HepG2 (cell line): ENCODE data around the gene THRAP3. TPM values are rescaled to one million over a fixed set of nuclear protein-coding genes. Genes with fewer than 3 reads are reported as not detected.

ENCODE experiments used
- BCL3 ChIP-seq: sonication (generic); formaldehyde crosslinking; IDR thresholded peaks from 2 replicates; pipeline ENCODE4 v1.5.1; 2020; ENCODE audit warnings: mild to moderate bottlenecking, missing genetic modification reagents, moderate library complexity
- CHD2 ChIP-seq: IDR thresholded peaks from 2 replicates; pipeline ENCODE4 v1.6.1; 2011; ENCODE audit warnings: low read depth, low read length, improper control_type of control experiment
- HDAC6 ChIP-seq: fragments of 200-600 bp; sonication (generic); IDR thresholded peaks from 2 replicates; pipeline ENCODE4 v1.7.0; 2017; ENCODE audit warnings: mild to moderate bottlenecking, antibody characterized with exemption, low read length, low read depth
- HMGA1 ChIP-seq: sonication (generic); formaldehyde crosslinking; conservative IDR thresholded peaks from 2 replicates; pipeline ENCODE4 v1.4.0; 2020; ENCODE audit warnings: missing genetic modification reagents
- IRF2 ChIP-seq: IDR thresholded peaks from 2 replicates; pipeline ENCODE4 v1.6.1; 2018; ENCODE audit warnings: missing genetic modification reagents, missing compliant biosample characterization
- JUND ChIP-seq: sonication (generic); formaldehyde crosslinking; IDR thresholded peaks from 2 replicates; pipeline ENCODE4 v1.8.0; 2022; ENCODE audit warnings: mild to moderate bottlenecking, missing genetic modification reagents
- NFAT5 ChIP-seq: sonication (generic); formaldehyde crosslinking; IDR thresholded peaks from 2 replicates; pipeline ENCODE4 v1.4.0; 2020; ENCODE audit warnings: missing genetic modification reagents
- RARA ChIP-seq: IDR thresholded peaks from 2 replicates; pipeline ENCODE4 v1.6.1; 2016; ENCODE audit warnings: missing genetic modification reagents, missing compliant biosample characterization
- ZBTB25 ChIP-seq: IDR thresholded peaks from 2 replicates; pipeline ENCODE4 v1.6.1; 2018; ENCODE audit warnings: missing genetic modification reagents
- ZNF20 ChIP-seq: sonication (generic); formaldehyde crosslinking; IDR thresholded peaks from 2 replicates; pipeline ENCODE4 v1.4.0; 2020; ENCODE audit warnings: mild to moderate bottlenecking, moderate library complexity, missing genetic modification reagents
- ZNF547 ChIP-seq: sonication (generic); formaldehyde crosslinking; IDR thresholded peaks from 2 replicates; pipeline ENCODE4 v1.5.1; 2020; ENCODE audit warnings: mild to moderate bottlenecking, missing genetic modification reagents
- ZNF691 ChIP-seq: sonication (generic); formaldehyde crosslinking; IDR thresholded peaks from 2 replicates; pipeline ENCODE4 v1.4.0; 2020; ENCODE audit warnings: missing genetic modification reagents, low read depth, mild to moderate bottlenecking, borderline replicate concordance
- ZNF7 ChIP-seq: IDR thresholded peaks from 2 replicates; pipeline ENCODE4 v1.6.1; 2016; ENCODE audit warnings: missing biosample characterization, missing genetic modification reagents
- ZNF746 ChIP-seq: sonication (generic); formaldehyde crosslinking; IDR thresholded peaks from 2 replicates; pipeline ENCODE4 v1.8.0; 2022; ENCODE audit warnings: mild to moderate bottlenecking, missing genetic modification reagents
- polyA plus RNA-seq, 8 experiments: library from polyadenylated mRNA; depleted of rRNA in 3 of 8; stranded (reverse) in 7 of 8; unstranded in 1 of 8; fragments of >200 nt; fragmentation: Illumina TruSeq in 4 of 8; extraction: Trizol in 4 of 8; gene quantifications; 2 replicates each; pipeline versions ENCODE4 v1.2.1 to v1.2.3, GENCODE V29; 2011 to 2016; ENCODE audit warnings: low read depth in 4 of 8, missing spikeins in 1 of 8, mixed read lengths in 1 of 8; ENCODE audit not compliant: insufficient read depth in 1 of 8
- total RNA-seq, 5 experiments: library from RNA; depleted of rRNA; stranded (reverse); fragments of >200 nt; fragmentation: Illumina TruSeq; extraction: Trizol; gene quantifications; 2 replicates each; pipeline ENCODE4 v1.2.3, GENCODE V29; 2016; ENCODE audit warnings: low read depth in 1 of 5
- TF ChIP-seq, protein P1 (sequence below): sonication (generic); formaldehyde crosslinking; IDR thresholded peaks from 2 replicates; pipeline ENCODE4 v1.4.0; 2020; ENCODE audit warnings: missing genetic modification reagents
- TF ChIP-seq, protein P2 (sequence below): sonication (generic); formaldehyde crosslinking; IDR thresholded peaks from 2 replicates; pipeline ENCODE4 v1.5.1; 2020; ENCODE audit warnings: missing genetic modification reagents, mild to moderate bottlenecking, borderline replicate concordance

THRAP3 gene
- total and polyA plus RNA-seq, 2 of the 13 experiments (the other 11 are each of a cell fraction or from before 2014, with no cell fraction given): 45.0 to 92.6 TPM

- TF ChIP-seq ZNF691 (CRISPR knock-in tag) (no peak), CHD2 (no peak), ZNF20 (CRISPR knock-in tag) (no peak), ZNF547 (no peak), NFAT5 (CRISPR knock-in tag) (no peak), HDAC6 (no peak), ZNF746 (CRISPR knock-in tag) (no peak), ZBTB25 (CRISPR knock-in tag) (peak; percentile 40; the same call in 1 of the 2 replicates), BCL3 (no peak), ZNF7 (CRISPR knock-in tag) (no peak), HMGA1 (no peak), IRF2 (0 out of 2 replicates have a peak, but pooled peaks have one; percentile 31), JUND (CRISPR knock-in tag) (peak; percentile 96), RARA (CRISPR knock-in tag) (peak; percentile 91)
- TF ChIP-seq, protein P1, sequence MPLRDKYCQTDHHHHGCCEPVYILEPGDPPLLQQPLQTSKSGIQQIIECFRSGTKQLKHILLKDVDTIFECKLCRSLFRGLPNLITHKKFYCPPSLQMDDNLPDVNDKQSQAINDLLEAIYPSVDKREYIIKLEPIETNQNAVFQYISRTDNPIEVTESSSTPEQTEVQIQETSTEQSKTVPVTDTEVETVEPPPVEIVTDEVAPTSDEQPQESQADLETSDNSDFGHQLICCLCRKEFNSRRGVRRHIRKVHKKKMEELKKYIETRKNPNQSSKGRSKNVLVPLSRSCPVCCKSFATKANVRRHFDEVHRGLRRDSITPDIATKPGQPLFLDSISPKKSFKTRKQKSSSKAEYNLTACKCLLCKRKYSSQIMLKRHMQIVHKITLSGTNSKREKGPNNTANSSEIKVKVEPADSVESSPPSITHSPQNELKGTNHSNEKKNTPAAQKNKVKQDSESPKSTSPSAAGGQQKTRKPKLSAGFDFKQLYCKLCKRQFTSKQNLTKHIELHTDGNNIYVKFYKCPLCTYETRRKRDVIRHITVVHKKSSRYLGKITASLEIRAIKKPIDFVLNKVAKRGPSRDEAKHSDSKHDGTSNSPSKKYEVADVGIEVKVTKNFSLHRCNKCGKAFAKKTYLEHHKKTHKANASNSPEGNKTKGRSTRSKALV (CRISPR knock-in tag): no peak
- TF ChIP-seq, protein P2, sequence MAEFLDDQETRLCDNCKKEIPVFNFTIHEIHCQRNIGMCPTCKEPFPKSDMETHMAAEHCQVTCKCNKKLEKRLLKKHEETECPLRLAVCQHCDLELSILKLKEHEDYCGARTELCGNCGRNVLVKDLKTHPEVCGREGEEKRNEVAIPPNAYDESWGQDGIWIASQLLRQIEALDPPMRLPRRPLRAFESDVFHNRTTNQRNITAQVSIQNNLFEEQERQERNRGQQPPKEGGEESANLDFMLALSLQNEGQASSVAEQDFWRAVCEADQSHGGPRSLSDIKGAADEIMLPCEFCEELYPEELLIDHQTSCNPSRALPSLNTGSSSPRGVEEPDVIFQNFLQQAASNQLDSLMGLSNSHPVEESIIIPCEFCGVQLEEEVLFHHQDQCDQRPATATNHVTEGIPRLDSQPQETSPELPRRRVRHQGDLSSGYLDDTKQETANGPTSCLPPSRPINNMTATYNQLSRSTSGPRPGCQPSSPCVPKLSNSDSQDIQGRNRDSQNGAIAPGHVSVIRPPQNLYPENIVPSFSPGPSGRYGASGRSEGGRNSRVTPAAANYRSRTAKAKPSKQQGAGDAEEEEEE (CRISPR knock-in tag): no peak
Measured at GRCh38 chr1:36248250-36248894, 24.1 kb downstream of the THRAP3 start (continued).
